Lung (tissue), 12 donors: Measurements from ENCODE around the gene NTN3. TPM values are rescaled to one million over a fixed set of nuclear protein-coding genes. Genes with fewer than 3 reads are reported as not detected.

Experiments used
- ATAC-seq: fragments of 200-7000 bp; cut with Tn5 transposase; one replicate; pipeline ENCODE4 v1.9.1; 2020; ENCODE audit warnings: moderate number of reproducible peaks; ENCODE audit not compliant: insufficient read depth, low FRiP score
- DNase-seq, 3 donors: peaks; one replicate each; pipeline ENCODE4 v3.0.0-alpha.2; 2013 to 2017
- H3K27ac ChIP-seq, 2 donors: one replicate each; pipeline ENCODE4 v1.5.1; 2013; ENCODE audit warnings: mild to moderate bottlenecking in 2 of 2, moderate library complexity in 2 of 2, control low read depth in 1 of 2, inconsistent platforms in 1 of 2, low read depth in 1 of 2, low read length in 1 of 2
- H3K27me3 ChIP-seq, 3 donors: one replicate each; pipeline ENCODE4 v1.5.1; 2013; ENCODE audit warnings: low read length in 2 of 3; ENCODE audit not compliant: control insufficient read depth in 3 of 3, insufficient read depth in 3 of 3
- H3K36me3 ChIP-seq, 4 donors: one replicate each; pipeline ENCODE4 v1.5.1; 2013; ENCODE audit warnings: low read length in 4 of 4, mild to moderate bottlenecking in 1 of 4, moderate library complexity in 1 of 4; ENCODE audit not compliant: control insufficient read depth in 4 of 4, insufficient read depth in 4 of 4
- H3K4me1 ChIP-seq, 5 donors: one replicate each; pipeline ENCODE4 v1.5.1; 2013; ENCODE audit warnings: low read length in 5 of 5, mild to moderate bottlenecking in 2 of 5, moderate library complexity in 1 of 5; ENCODE audit not compliant: control insufficient read depth in 5 of 5, insufficient read depth in 5 of 5
- H3K4me3 ChIP-seq: one replicate; pipeline ENCODE4 v1.5.1; 2013; ENCODE audit warnings: mild to moderate bottlenecking, control low read depth, moderate library complexity
- H3K9ac ChIP-seq, 2 donors: one replicate each; pipeline ENCODE4 v1.5.1; 2013; ENCODE audit warnings: low read length in 2 of 2, control low read depth in 1 of 2; ENCODE audit not compliant: insufficient read depth in 1 of 2
- H3K9me3 ChIP-seq, 4 donors: one replicate each; pipeline ENCODE4 v1.5.1; 2013; ENCODE audit warnings: low read length in 3 of 4, mild to moderate bottlenecking in 1 of 4, moderate library complexity in 1 of 4; ENCODE audit not compliant: control insufficient read depth in 4 of 4, insufficient read depth in 3 of 4
- WGBS, 2 donors: extraction: QIAGEN DNeasy Blood & Tissue Kit; methylation state at CpG; one replicate each; pipeline ENCODE4 v1.1.7; 2013; 5-methylcytosine and 5-hydroxymethylcytosine counted together
- polyA plus RNA-seq, 2 donors: library from polyadenylated mRNA; stranded (reverse); fragments of 200-250 nt; gene quantifications; one replicate each; pipeline ENCODE4 v1.2.1, GENCODE V29; 2013
- total RNA-seq, 2 donors: library from RNA; depleted of rRNA in 1 of 2; stranded (reverse); fragments of >200 nt in 1 of 2; gene quantifications; one replicate each; pipeline ENCODE4 v1.2.1, GENCODE V29; 2014 to 2021
- TF ChIP-seq, protein P1 (sequence below): IDR thresholded peaks from 2 replicates; pipeline ENCODE4 v1.5.1; 2012; ENCODE audit warnings: mild to moderate bottlenecking; ENCODE audit errors: control extremely low read depth, extremely low read depth
- donor health status: control.
- donor health status: control.
- donor health status: Bipolar disorder and iron deficiency.
- donor health status: healthy.
- donor health status: DM: yes; HTN: yes; CAD: no.

NTN3 gene
- total and polyA plus RNA-seq, 4 donors = 0.06 to 2.4 TPM; not detected in 2

DNA sequence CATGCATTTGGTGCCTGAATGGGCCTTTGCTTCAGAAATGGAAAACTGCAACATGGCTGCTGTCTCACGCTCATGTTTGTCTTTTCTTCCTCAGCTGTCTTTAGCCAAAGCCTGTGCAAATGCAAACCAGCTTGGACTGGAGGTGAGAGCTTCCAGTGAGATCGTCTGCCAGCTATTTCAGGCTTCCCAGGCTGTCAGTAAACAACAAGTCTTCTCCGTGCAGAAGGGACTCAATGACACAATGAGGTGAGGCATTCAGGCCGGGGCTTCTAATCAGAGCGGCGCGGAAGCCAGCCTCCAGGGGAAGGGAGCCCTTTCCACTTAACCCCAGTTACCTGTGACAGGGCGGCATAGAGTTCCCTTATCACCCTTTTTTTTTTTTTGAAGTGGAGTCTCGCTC, 27.5 kb upstream of the NTN3 start:
- Histone ChIP-seq H3K9ac (no peak overlapping the region), H3K4me3 (no peak overlapping the region), H3K27me3 (no peaks in the 10 kb centered on the region), H3K36me3 (peaks cover 2 to 38% (median 20%) of the 10 kb centered on the region in 4 donors), H3K9me3 (no peaks in the 10 kb centered on the region), H3K4me1 (no peaks in the 10 kb centered on the region), H3K27ac (no peak overlapping the region)
- TF ChIP-seq, protein P1, sequence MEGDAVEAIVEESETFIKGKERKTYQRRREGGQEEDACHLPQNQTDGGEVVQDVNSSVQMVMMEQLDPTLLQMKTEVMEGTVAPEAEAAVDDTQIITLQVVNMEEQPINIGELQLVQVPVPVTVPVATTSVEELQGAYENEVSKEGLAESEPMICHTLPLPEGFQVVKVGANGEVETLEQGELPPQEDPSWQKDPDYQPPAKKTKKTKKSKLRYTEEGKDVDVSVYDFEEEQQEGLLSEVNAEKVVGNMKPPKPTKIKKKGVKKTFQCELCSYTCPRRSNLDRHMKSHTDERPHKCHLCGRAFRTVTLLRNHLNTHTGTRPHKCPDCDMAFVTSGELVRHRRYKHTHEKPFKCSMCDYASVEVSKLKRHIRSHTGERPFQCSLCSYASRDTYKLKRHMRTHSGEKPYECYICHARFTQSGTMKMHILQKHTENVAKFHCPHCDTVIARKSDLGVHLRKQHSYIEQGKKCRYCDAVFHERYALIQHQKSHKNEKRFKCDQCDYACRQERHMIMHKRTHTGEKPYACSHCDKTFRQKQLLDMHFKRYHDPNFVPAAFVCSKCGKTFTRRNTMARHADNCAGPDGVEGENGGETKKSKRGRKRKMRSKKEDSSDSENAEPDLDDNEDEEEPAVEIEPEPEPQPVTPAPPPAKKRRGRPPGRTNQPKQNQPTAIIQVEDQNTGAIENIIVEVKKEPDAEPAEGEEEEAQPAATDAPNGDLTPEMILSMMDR = no peak
- DNase-seq (no peak), ATAC-seq (no peak)
- WGBS, 2 donors = 90% methylated on average over 9 of the region's 9 CpGs

DNA sequence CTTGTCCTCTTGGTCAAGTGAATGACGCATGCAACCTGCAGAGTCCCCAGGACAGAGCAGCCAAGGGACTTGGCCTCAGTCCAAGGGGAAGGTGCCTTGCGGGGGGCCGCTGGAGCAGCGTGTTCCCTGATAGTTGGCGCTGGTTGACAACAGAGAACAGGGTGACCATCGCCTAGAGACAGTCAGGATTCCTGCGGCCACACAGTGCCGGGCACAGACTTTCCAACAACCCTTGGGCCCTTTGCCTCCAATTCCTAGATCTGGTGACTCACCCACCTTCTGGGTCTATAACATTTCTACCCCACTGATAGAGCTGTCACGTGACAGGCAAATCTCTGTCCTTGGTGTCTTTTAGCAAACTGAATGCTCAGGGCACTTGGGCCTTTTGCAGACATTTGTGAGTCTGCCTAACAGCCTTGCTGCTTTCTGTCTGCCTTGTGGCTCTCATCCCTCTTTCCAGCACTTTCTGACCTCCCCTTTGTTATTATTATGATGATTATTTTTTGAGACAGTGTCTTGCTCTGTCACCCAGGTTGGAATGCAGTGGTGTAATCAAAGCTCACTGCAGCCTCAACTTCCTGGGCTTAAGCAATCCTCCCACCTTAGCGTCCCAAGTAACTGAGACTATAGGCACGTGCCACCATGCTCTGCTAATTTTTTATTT, 23.0 kb upstream of the NTN3 start:
- Histone ChIP-seq H3K36me3 (peaks cover 2 to 61% (median 30%) of the 10 kb centered on the region in 4 donors), H3K27ac (no peak overlapping the region), H3K9ac (no peak overlapping the region), H3K27me3 (no peaks in the 10 kb centered on the region), H3K4me1 (no peaks in the 10 kb centered on the region), H3K4me3 (no peak overlapping the region), H3K9me3 (peaks cover 0 to 2% (median 0%) of the 10 kb centered on the region in 4 donors)
- TF ChIP-seq, protein P1 = no peak
- ATAC-seq = no peak
- DNase-seq = no peak
- 83 to 95% methylated on average over 11 of the region's 11 CpGs for WGBS, 2 donors

DNA sequence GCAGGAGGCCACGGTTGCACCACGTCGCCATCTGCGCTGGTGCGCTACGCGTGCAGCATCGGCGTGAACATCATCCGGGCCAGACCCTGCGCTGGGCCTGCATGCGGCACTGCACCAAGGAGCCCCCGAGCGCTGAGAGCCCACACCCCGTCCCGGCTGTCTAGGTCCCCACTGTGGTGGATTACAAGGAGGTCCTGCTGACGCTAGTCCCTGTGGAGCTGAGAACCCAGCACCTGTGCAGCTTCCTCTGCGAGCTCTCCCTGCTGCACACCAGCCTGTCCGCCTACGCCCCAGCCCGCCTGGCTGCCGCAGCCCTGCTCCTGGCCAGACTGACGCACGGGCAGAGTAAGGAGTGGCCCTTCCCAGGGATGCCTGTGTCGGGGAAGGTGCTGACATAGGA, 22.0 kb upstream of the NTN3 start:
- Histone ChIP-seq H3K4me1 (no peaks in the 10 kb centered on the region), H3K9me3 (peaks cover 0 to 2% (median 0%) of the 10 kb centered on the region in 4 donors), H3K27me3 (no peaks in the 10 kb centered on the region), H3K9ac (no peak overlapping the region), H3K27ac (no peak overlapping the region), H3K4me3 (no peak overlapping the region), H3K36me3 (peaks cover 0 to 65% (median 31%) of the 10 kb centered on the region in 4 donors)
- TF ChIP-seq, protein P1 = no peak
- WGBS, 2 donors = 97% methylated on average over 25 of the region's 25 CpGs
- ATAC-seq (no peak), DNase-seq (no peak)

DNA sequence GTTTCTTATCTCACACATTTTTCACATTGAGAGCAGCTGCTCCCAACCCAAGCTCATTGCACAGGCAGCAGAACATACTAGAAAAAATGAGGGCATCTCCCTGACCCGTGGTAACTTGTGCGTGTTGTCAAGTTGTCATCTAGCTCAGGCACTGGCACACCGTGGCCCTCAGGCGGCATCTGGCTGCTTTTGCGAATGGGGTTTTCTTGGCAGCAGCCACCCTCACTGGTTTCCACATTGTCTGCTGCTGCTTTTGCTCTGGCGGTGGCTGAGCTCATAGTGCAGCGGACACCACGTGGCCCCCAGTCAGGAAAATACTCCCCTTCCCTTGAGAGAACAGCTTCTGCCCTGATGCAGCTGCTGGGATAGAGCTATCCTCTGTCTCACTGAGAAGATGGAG, 20.6 kb upstream of the NTN3 start:
- Histone ChIP-seq H3K4me3 (no peak overlapping the region), H3K36me3 (peaks cover 0 to 56% (median 28%) of the 10 kb centered on the region in 4 donors), H3K4me1 (no peaks in the 10 kb centered on the region), H3K27me3 (no peaks in the 10 kb centered on the region), H3K27ac (no peak overlapping the region), H3K9ac (no peak overlapping the region), H3K9me3 (peaks cover 0 to 2% (median 0%) of the 10 kb centered on the region in 4 donors)
- WGBS, 2 donors = 95% methylated on average over 8 of the region's 8 CpGs
- DNase-seq (no peak), ATAC-seq (no peak)
- TF ChIP-seq, protein P1 = no peak
